IMR-90 (cell line): ENCODE data around the gene PDE11A. TPM values are rescaled to one million over a fixed set of nuclear protein-coding genes. Genes with fewer than 3 reads are reported as not detected.

ENCODE experiments used
- ATAC-seq: fragments of 200-7000 bp; cut with Tn5 transposase; 2 replicates; pipeline ENCODE4 v1.9.1; 2020; ENCODE audit warnings: low read depth, mild to moderate bottlenecking, moderate library complexity
- BruUV-seq: library from RNA; stranded (reverse); fragments of 400-500 nt; replicated peaks from 2 replicates; lab custom pipeline; 2021; lab: Mats Ljungman, UMichigan
- CTCF ChIA-PET: fragments of 300-600 bp; formaldehyde crosslinking; extraction: SDS; loops from one replicate; lab custom pipeline; 2021; ENCODE audit warnings: antibody characterized with exemption; lab: Yijun Ruan, JAX
- POLR2A ChIA-PET: fragments of 300-600 bp; sonication (Branson Sonifier 250); formaldehyde crosslinking; loops from one replicate; lab custom pipeline; 2022; ENCODE audit warnings: antibody characterized with exemption; ENCODE audit not compliant: unreplicated experiment; lab: Charles Lee
- DNase-seq: peaks from one replicate; pipeline ENCODE4 v3.0.0; 2013
- H2AFZ ChIP-seq: replicated peaks from 2 replicates; pipeline ENCODE3; 2013; ENCODE audit warnings: low read length, mild to moderate bottlenecking; ENCODE audit not compliant: poor library complexity
- H2AK5ac ChIP-seq: 2 replicates; pipeline ENCODE4 v1.6.1; 2013; ENCODE audit warnings: low read depth, low read length, inconsistent platforms
- H2AK9ac ChIP-seq: replicated peaks from 2 replicates; pipeline ENCODE3; 2013; ENCODE audit warnings: mild to moderate bottlenecking, low read depth, low read length, moderate library complexity; ENCODE audit not compliant: poor library complexity
- H2BK120ac ChIP-seq: 2 replicates; pipeline ENCODE4 v1.6.1; 2013; ENCODE audit warnings: low read depth, low read length, inconsistent platforms
- H2BK15ac ChIP-seq: 3 replicates; pipeline ENCODE4 v1.6.1; 2013; ENCODE audit warnings: low read depth, low read length, inconsistent platforms
- H2BK20ac ChIP-seq: 2 replicates; pipeline ENCODE4 v1.6.1; 2013; ENCODE audit warnings: low read depth, mild to moderate bottlenecking, inconsistent platforms, low read length, moderate library complexity
- H2BK5ac ChIP-seq: 2 replicates; pipeline ENCODE4 v1.6.1; 2013; ENCODE audit warnings: mild to moderate bottlenecking, low read depth, low read length, inconsistent platforms; ENCODE audit not compliant: poor library complexity, severe bottlenecking
- H3K14ac ChIP-seq: replicated peaks from 2 replicates; pipeline ENCODE4 v1.6.1; 2013; ENCODE audit warnings: low read depth, low read length, inconsistent platforms
- H3K18ac ChIP-seq: 2 replicates; pipeline ENCODE4 v1.6.1; 2013; ENCODE audit warnings: low read depth, low read length, control low read depth
- H3K23ac ChIP-seq: 2 replicates; pipeline ENCODE4 v1.6.1; 2013; ENCODE audit warnings: low read depth, low read length, inconsistent platforms
- H3K27ac ChIP-seq: 2 replicates; pipeline ENCODE4 v1.5.1; 2013; ENCODE audit warnings: mild to moderate bottlenecking, control low read depth, low read length; ENCODE audit not compliant: insufficient read depth
- H3K27me3 ChIP-seq: 2 replicates; pipeline ENCODE4 v1.6.1; 2013; ENCODE audit warnings: low read length; ENCODE audit not compliant: control insufficient read depth, insufficient read depth
- H3K36me3 ChIP-seq: 2 replicates; pipeline ENCODE4 v1.6.1; 2013; ENCODE audit warnings: low read length, mixed read lengths; ENCODE audit not compliant: control insufficient read depth, insufficient read depth
- H3K4ac ChIP-seq: 2 replicates; pipeline ENCODE4 v1.6.1; 2013; ENCODE audit warnings: low read depth, low read length, inconsistent platforms
- H3K4me1 ChIP-seq: 2 replicates; pipeline ENCODE4 v1.6.1; 2013; ENCODE audit warnings: low read length, mixed read lengths; ENCODE audit not compliant: control insufficient read depth, insufficient read depth
- H3K4me2 ChIP-seq: 2 replicates; pipeline ENCODE4 v1.6.1; 2013; ENCODE audit warnings: low read depth, mild to moderate bottlenecking, control low read depth, low read length, moderate library complexity
- H3K4me3 ChIP-seq: 2 replicates; pipeline ENCODE4 v1.5.1; 2013; ENCODE audit warnings: low read depth, mild to moderate bottlenecking, control low read depth, low read length, moderate library complexity; ENCODE audit not compliant: insufficient read depth
- H3K56ac ChIP-seq: 2 replicates; pipeline ENCODE4 v1.6.1; 2013; ENCODE audit warnings: low read length, inconsistent platforms; ENCODE audit not compliant: insufficient read depth; ENCODE audit errors: extremely low read depth
- H3K79me1 ChIP-seq, 2 experiments: 2 replicates each; pipeline ENCODE4 v1.6.1; 2013; ENCODE audit warnings: low read length in 2 of 2, inconsistent platforms in 1 of 2, low read depth in 1 of 2
- H3K9ac ChIP-seq: 2 replicates; pipeline ENCODE4 v1.6.1; 2013; ENCODE audit warnings: low read depth, low read length, control low read depth
- H3K9me1 ChIP-seq: 2 replicates; pipeline ENCODE4 v1.6.1; 2013; ENCODE audit warnings: low read length, inconsistent platforms; ENCODE audit not compliant: insufficient read depth
- H3K9me3 ChIP-seq: 2 replicates; pipeline ENCODE4 v1.6.1; 2013; ENCODE audit warnings: low read length; ENCODE audit not compliant: control insufficient read depth, insufficient read depth
- H4K20me1 ChIP-seq: 2 replicates; pipeline ENCODE4 v1.6.1; 2013; ENCODE audit warnings: low read length, inconsistent platforms; ENCODE audit not compliant: insufficient read depth
- H4K5ac ChIP-seq: 2 replicates; pipeline ENCODE4 v1.6.1; 2013; ENCODE audit warnings: mild to moderate bottlenecking, low read depth, low read length, control low read depth
- H4K8ac ChIP-seq, 2 experiments: 2 replicates each; pipeline ENCODE4 v1.6.1; 2013; ENCODE audit warnings: low read depth in 2 of 2, low read length in 2 of 2, control low read depth in 1 of 2, inconsistent platforms in 1 of 2
- H4K91ac ChIP-seq: 2 replicates; pipeline ENCODE4 v1.6.1; 2013; ENCODE audit warnings: low read depth, low read length, inconsistent platforms; ENCODE audit not compliant: insufficient read depth
- BHLHE40 ChIP-seq: fragments of 150-350 bp; IDR thresholded peaks from 2 replicates; pipeline ENCODE4 v1.6.1; 2016; ENCODE audit warnings: mild to moderate bottlenecking, low read depth, low read length
- CEBPB ChIP-seq: IDR thresholded peaks from 2 replicates; pipeline ENCODE4 v1.6.1; 2012; ENCODE audit warnings: low read depth, low read length, improper control_type of control experiment
- CHD1 ChIP-seq: IDR thresholded peaks from 2 replicates; pipeline ENCODE4 v1.6.1; 2012; ENCODE audit warnings: low read depth, low read length, improper control_type of control experiment
- FOS ChIP-seq: fragments of 150-350 bp; IDR thresholded peaks from 2 replicates; pipeline ENCODE4 v1.6.1; 2016; ENCODE audit warnings: low read depth, low read length
- MAFK ChIP-seq: IDR thresholded peaks from 2 replicates; pipeline ENCODE4 v1.6.1; 2012; ENCODE audit warnings: low read depth, low read length, improper control_type of control experiment
- MAZ ChIP-seq: IDR thresholded peaks from 2 replicates; pipeline ENCODE4 v1.6.1; 2012; ENCODE audit warnings: low read depth, mild to moderate bottlenecking, low read length, improper control_type of control experiment, moderate library complexity, borderline replicate concordance
- MXI1 ChIP-seq: IDR thresholded peaks from 2 replicates; pipeline ENCODE4 v1.6.1; 2012; ENCODE audit warnings: low read depth, mild to moderate bottlenecking, low read length, moderate library complexity, borderline replicate concordance
- NFE2L2 ChIP-seq: fragments of 150-350 bp; IDR thresholded peaks from 2 replicates; pipeline ENCODE4 v1.6.1; 2016; ENCODE audit warnings: low read depth, mild to moderate bottlenecking, low read length
- POLR2A ChIP-seq: IDR thresholded peaks from 2 replicates; pipeline ENCODE4 v1.6.1; 2012; ENCODE audit warnings: mild to moderate bottlenecking, low read depth, low read length
- RAD21 ChIP-seq: IDR thresholded peaks from 2 replicates; pipeline ENCODE4 v1.6.1; 2012; ENCODE audit warnings: low read length, improper control_type of control experiment
- RCOR1 ChIP-seq: IDR thresholded peaks from 2 replicates; pipeline ENCODE4 v1.6.1; 2012; ENCODE audit warnings: mild to moderate bottlenecking, low read length, improper control_type of control experiment; ENCODE audit not compliant: insufficient replicate concordance
- RFX5 ChIP-seq: IDR thresholded peaks from 2 replicates; pipeline ENCODE4 v1.8.0; 2012; ENCODE audit warnings: low read depth, mild to moderate bottlenecking, low read length, moderate library complexity
- SMC3 ChIP-seq: fragments of 150-350 bp; IDR thresholded peaks from 2 replicates; pipeline ENCODE4 v1.6.1; 2016; ENCODE audit warnings: low read depth, mild to moderate bottlenecking, antibody characterized with exemption, low read length, moderate library complexity
- WGBS, 2 experiments: methylation state at CpG; one replicate each; pipeline versions ENCODE4 v1.1.5 to v1.1.7; 2013; ENCODE audit warnings: missing lambda C conversion rate in 2 of 2; ENCODE audit not compliant: insufficient read length in 1 of 2; ENCODE audit errors: extremely low coverage in 2 of 2; 5-methylcytosine and 5-hydroxymethylcytosine counted together
- dilution Hi-C: fragments of 300-500 bp; cut with HindIII; formaldehyde crosslinking; loops from one replicate; pipeline ENCODE4 v1.14.3; 2018; ENCODE audit warnings: low sequenced_read_pairs; ENCODE audit not compliant: unreplicated experiment
- in situ Hi-C: fragments of 300-500 bp; cut with MboI; formaldehyde crosslinking; loops from 3 replicates; pipeline ENCODE4 v1.14.3; 2019; ENCODE audit warnings: low sequenced_read_pairs, inconsistent platforms, mixed read lengths
- intact Hi-C: fragments of 100-400 bp; cut with micrococcal nuclease; formaldehyde crosslinking; loops from 2 replicates; pipeline ENCODE4 v1.10.0; 2022
- polyA plus RNA-seq, 3 experiments: library from polyadenylated mRNA; depleted of rRNA; stranded (reverse); fragments of >200 nt; gene quantifications; 2 replicates each; pipeline ENCODE4 v1.2.3, GENCODE V29; 2012; ENCODE audit warnings: low replicate concordance in 1 of 3
- total RNA-seq: library from RNA; depleted of rRNA; stranded (reverse); fragments of >200 nt; gene quantifications from 2 replicates; pipeline ENCODE4 v1.2.3, GENCODE V29; 2012
- TF ChIP-seq, protein P1 (sequence below): conservative IDR thresholded peaks from 2 replicates; pipeline ENCODE4 v1.5.1; 2012; ENCODE audit warnings: mild to moderate bottlenecking, low read depth, low read length, improper control_type of control experiment
- TF ChIP-seq, protein P2 (sequence below): fragments of 150-350 bp; IDR thresholded peaks from 2 replicates; pipeline ENCODE4 v1.6.1; 2017; ENCODE audit warnings: mild to moderate bottlenecking, antibody characterized with exemption, low read length, low read depth
- TF ChIP-seq, protein P3 (sequence below): fragments of 150-350 bp; IDR thresholded peaks from 2 replicates; pipeline ENCODE4 v1.6.1; 2016; ENCODE audit warnings: low read depth, mild to moderate bottlenecking, low read length, moderate library complexity, borderline replicate concordance

PDE11A gene
- total and polyA plus RNA-seq, 2 of the 4 experiments (the other 2 are of a cell fraction) = 0.21 to 0.72 TPM

DNA sequence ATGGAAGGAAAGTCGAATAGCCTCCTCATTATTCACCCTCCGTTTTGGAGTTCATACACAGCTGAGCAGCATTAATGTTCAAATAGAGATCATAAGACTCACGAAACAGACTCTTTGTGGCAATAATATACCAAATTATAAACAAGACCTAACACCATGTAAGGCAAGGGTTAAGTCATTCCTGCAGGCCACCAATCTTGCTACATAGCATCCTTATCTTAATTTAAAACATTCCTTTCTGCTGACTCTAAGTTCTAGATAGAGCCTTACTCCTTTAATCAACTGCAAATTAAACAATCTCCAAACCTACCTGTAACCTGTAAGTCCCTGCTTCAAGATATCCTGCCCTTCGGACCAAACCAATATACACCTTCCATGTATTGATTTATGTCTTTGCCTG is 178.0 kb downstream of the PDE11A start:
- Histone ChIP-seq H4K8ac (no peak overlapping the region), H2BK20ac (no peak overlapping the region), H3K18ac (no peak overlapping the region), H3K23ac (no peak overlapping the region), H2BK15ac (no peak overlapping the region), H4K91ac (no peak overlapping the region), H3K4me1 (no peaks in the 10 kb centered on the region), H3K4ac (no peak overlapping the region), H3K9me3 (no peaks in the 10 kb centered on the region), H3K9ac (no peak overlapping the region), H2AFZ (no peak overlapping the region), H3K4me2 (no peak overlapping the region), H4K20me1 (no peaks in the 10 kb centered on the region), H2BK5ac (no peak overlapping the region), H3K14ac (no peak overlapping the region), H3K27ac (no peak overlapping the region), H3K56ac (no peak overlapping the region), H2AK9ac (no peak overlapping the region), H3K27me3 (no peaks in the 10 kb centered on the region), H4K5ac (no peak overlapping the region), H3K79me1 (no peaks in the 10 kb centered on the region), H3K4me3 (no peak overlapping the region), H2AK5ac (no peak overlapping the region), H2BK120ac (no peak overlapping the region), H3K36me3 (no peaks in the 10 kb centered on the region), H3K9me1 (no peaks in the 10 kb centered on the region)
- CTCF ChIA-PET = no interaction called here
- BruUV-seq = no TSS peak
- no peak for DNase-seq
- dilution Hi-C loops (no loop called here), intact Hi-C loops (no loop called here), in situ Hi-C loops (no loop called here)
- TF ChIP-seq, protein P1, sequence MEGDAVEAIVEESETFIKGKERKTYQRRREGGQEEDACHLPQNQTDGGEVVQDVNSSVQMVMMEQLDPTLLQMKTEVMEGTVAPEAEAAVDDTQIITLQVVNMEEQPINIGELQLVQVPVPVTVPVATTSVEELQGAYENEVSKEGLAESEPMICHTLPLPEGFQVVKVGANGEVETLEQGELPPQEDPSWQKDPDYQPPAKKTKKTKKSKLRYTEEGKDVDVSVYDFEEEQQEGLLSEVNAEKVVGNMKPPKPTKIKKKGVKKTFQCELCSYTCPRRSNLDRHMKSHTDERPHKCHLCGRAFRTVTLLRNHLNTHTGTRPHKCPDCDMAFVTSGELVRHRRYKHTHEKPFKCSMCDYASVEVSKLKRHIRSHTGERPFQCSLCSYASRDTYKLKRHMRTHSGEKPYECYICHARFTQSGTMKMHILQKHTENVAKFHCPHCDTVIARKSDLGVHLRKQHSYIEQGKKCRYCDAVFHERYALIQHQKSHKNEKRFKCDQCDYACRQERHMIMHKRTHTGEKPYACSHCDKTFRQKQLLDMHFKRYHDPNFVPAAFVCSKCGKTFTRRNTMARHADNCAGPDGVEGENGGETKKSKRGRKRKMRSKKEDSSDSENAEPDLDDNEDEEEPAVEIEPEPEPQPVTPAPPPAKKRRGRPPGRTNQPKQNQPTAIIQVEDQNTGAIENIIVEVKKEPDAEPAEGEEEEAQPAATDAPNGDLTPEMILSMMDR = no peak
- TF ChIP-seq SMC3 = no peak
- TF ChIP-seq RFX5 = no peak
- no peak for TF ChIP-seq RCOR1
- no peak for TF ChIP-seq MAZ
- TF ChIP-seq BHLHE40 = no peak
- no peak for TF ChIP-seq NFE2L2
- no peak for TF ChIP-seq CEBPB
- no peak for TF ChIP-seq CHD1
- TF ChIP-seq POLR2A = no peak
- TF ChIP-seq MAFK = no peak
- TF ChIP-seq FOS = no peak
- TF ChIP-seq, protein P2, sequence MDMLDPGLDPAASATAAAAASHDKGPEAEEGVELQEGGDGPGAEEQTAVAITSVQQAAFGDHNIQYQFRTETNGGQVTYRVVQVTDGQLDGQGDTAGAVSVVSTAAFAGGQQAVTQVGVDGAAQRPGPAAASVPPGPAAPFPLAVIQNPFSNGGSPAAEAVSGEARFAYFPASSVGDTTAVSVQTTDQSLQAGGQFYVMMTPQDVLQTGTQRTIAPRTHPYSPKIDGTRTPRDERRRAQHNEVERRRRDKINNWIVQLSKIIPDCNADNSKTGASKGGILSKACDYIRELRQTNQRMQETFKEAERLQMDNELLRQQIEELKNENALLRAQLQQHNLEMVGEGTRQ = no peak
- TF ChIP-seq, protein P3, sequence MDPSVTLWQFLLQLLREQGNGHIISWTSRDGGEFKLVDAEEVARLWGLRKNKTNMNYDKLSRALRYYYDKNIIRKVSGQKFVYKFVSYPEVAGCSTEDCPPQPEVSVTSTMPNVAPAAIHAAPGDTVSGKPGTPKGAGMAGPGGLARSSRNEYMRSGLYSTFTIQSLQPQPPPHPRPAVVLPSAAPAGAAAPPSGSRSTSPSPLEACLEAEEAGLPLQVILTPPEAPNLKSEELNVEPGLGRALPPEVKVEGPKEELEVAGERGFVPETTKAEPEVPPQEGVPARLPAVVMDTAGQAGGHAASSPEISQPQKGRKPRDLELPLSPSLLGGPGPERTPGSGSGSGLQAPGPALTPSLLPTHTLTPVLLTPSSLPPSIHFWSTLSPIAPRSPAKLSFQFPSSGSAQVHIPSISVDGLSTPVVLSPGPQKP = no peak
- TF ChIP-seq RAD21 = no peak
- TF ChIP-seq MXI1 = no peak
- ATAC-seq = no peak
- POLR2A ChIA-PET = no interaction called here
- no CpG with 5 or more reads among the region's 4 CpGs for WGBS, 2 experiments
